Ammon's horn (tissue), 1 donor: ENCODE results near the gene ZNF609.

ENCODE experiments used
- DNase-seq: peaks from one replicate; pipeline ENCODE4 v3.0.0-alpha.2; 2016; ENCODE audit warnings: low spot score

Gene ZNF609

GRCh38 chr15:64731805-64732151 lies 271.4 kb downstream of the ZNF609 start:
- DNase-seq = no peak

- no peak for DNase-seq
Measured at GRCh38 chr15:64732156-64732860, 271.9 kb downstream of the ZNF609 start.
